HEK293 (cell line): ENCODE data around the gene CHRNA9.

ENCODE experiments used
- CTCF ChIA-PET: fragments of 350-600 bp; formaldehyde crosslinking; extraction: SDS; loops from one replicate; lab custom pipeline; 2021; ENCODE audit warnings: antibody characterized with exemption; lab: Yijun Ruan, JAX
- POLR2A ChIA-PET: fragments of 300-600 bp; formaldehyde crosslinking; extraction: SDS; loops from one replicate; lab custom pipeline; 2020; ENCODE audit warnings: antibody characterized with exemption, inconsistent platforms; lab: Yijun Ruan, JAX
- H3K27ac ChIP-seq: fragments of 200-500 bp; sonication (Bioruptor generic); 2 replicates; pipeline ENCODE4 v1.5.1; 2014; ENCODE audit warnings: low read depth, low read length, control low read depth, inconsistent platforms; ENCODE audit errors: extremely low read depth
- H3K36me3 ChIP-seq, 2 experiments: fragments of 200-500 bp in 1 of 2; sonication (Bioruptor generic) in 1 of 2; 1 replicate in 1 of 2; 2 replicates in 1 of 2; pipeline ENCODE4 v1.5.1; 2014 to 2017; ENCODE audit warnings: inconsistent platforms in 2 of 2, low read length in 2 of 2; ENCODE audit not compliant: control insufficient read depth in 2 of 2, insufficient read depth in 1 of 2
- H3K4me1 ChIP-seq: fragments of 200-500 bp; sonication (Bioruptor generic); 2 replicates; pipeline ENCODE4 v1.5.1; 2014; ENCODE audit warnings: mild to moderate bottlenecking, low read length, inconsistent platforms; ENCODE audit not compliant: control insufficient read depth, insufficient read depth
- H3K4me3 ChIP-seq: 2 replicates; pipeline ENCODE4 v1.5.1; 2011; ENCODE audit warnings: low read depth, mild to moderate bottlenecking, control low read depth, low read length, moderate library complexity
- H3K9me3 ChIP-seq: fragments of 200-500 bp; sonication (Bioruptor generic); 2 replicates; pipeline ENCODE4 v1.5.1; 2014; ENCODE audit warnings: low read depth, low read length, inconsistent platforms; ENCODE audit not compliant: control insufficient read depth, insufficient read depth
- IKZF3 ChIP-seq: fragments of 450-650 bp; IDR thresholded peaks from 2 replicates; pipeline ENCODE4 v1.5.0; 2018; ENCODE audit warnings: missing biosample characterization, mild to moderate bottlenecking, missing genetic modification characterization, moderate library complexity
- KLF1 ChIP-seq: fragments of 450-650 bp; formaldehyde crosslinking; IDR thresholded peaks from 2 replicates; pipeline ENCODE4 v1.5.1; 2016; ENCODE audit warnings: missing biosample characterization, missing genetic modification characterization
- RBAK ChIP-seq: fragments of 450-650 bp; formaldehyde crosslinking; IDR thresholded peaks from 2 replicates; pipeline ENCODE4 v1.5.1; 2016; ENCODE audit warnings: missing biosample characterization, missing genetic modification characterization
- ZFHX2 ChIP-seq: fragments of 450-650 bp; formaldehyde crosslinking; conservative IDR thresholded peaks from 2 replicates; pipeline ENCODE4 v1.5.1; 2016; ENCODE audit warnings: missing biosample characterization, missing genetic modification characterization
- ZNF155 ChIP-seq: fragments of 450-650 bp; formaldehyde crosslinking; IDR thresholded peaks from 2 replicates; pipeline ENCODE4 v1.5.1; 2016; ENCODE audit warnings: missing biosample characterization, missing genetic modification characterization
- ZNF19 ChIP-seq: fragments of 450-650 bp; formaldehyde crosslinking; IDR thresholded peaks from 2 replicates; pipeline ENCODE4; 2016; ENCODE audit warnings: missing biosample characterization, missing genetic modification characterization, low read depth
- ZNF292 ChIP-seq: fragments of 450-650 bp; formaldehyde crosslinking; IDR thresholded peaks from 2 replicates; pipeline ENCODE4 v1.5.1; 2016; ENCODE audit warnings: low read depth, missing biosample characterization, missing genetic modification characterization, borderline replicate concordance
- ZNF341 ChIP-seq: fragments of 450-650 bp; formaldehyde crosslinking; IDR thresholded peaks from 2 replicates; pipeline ENCODE4; 2016; ENCODE audit warnings: low read depth, missing biosample characterization, missing genetic modification characterization
- ZNF354C ChIP-seq: fragments of 450-650 bp; formaldehyde crosslinking; IDR thresholded peaks from 2 replicates; pipeline ENCODE4 v1.5.1; 2016; ENCODE audit warnings: missing biosample characterization, missing genetic modification characterization, low read depth, borderline replicate concordance
- ZNF391 ChIP-seq: fragments of 450-650 bp; formaldehyde crosslinking; IDR thresholded peaks from 2 replicates; pipeline ENCODE4 v1.5.1; 2016; ENCODE audit warnings: low read depth, missing biosample characterization, missing genetic modification characterization, borderline replicate concordance
- ZNF623 ChIP-seq: fragments of 450-650 bp; formaldehyde crosslinking; IDR thresholded peaks from 2 replicates; pipeline ENCODE4 v1.5.1; 2016; ENCODE audit warnings: missing biosample characterization, missing genetic modification characterization
- ZNF701 ChIP-seq: fragments of 450-650 bp; formaldehyde crosslinking; IDR thresholded peaks from 2 replicates; pipeline ENCODE4 v1.5.1; 2016; ENCODE audit warnings: missing biosample characterization, missing genetic modification characterization
- TF ChIP-seq, protein P1 (sequence below): fragments of 450-650 bp; formaldehyde crosslinking; IDR thresholded peaks from 2 replicates; pipeline ENCODE4 v1.5.1; 2016; ENCODE audit warnings: missing biosample characterization, missing genetic modification characterization
- TF ChIP-seq, protein P2 (sequence below): fragments of 450-650 bp; IDR thresholded peaks from 2 replicates; pipeline ENCODE4 v1.5.1; 2018; ENCODE audit warnings: missing biosample characterization, missing genetic modification characterization
- TF ChIP-seq, protein P3 (sequence below): IDR thresholded peaks from 2 replicates; pipeline ENCODE4 v1.6.1; 2011; ENCODE audit warnings: mild to moderate bottlenecking, low read depth, low read length, borderline replicate concordance

Gene CHRNA9

DNA sequence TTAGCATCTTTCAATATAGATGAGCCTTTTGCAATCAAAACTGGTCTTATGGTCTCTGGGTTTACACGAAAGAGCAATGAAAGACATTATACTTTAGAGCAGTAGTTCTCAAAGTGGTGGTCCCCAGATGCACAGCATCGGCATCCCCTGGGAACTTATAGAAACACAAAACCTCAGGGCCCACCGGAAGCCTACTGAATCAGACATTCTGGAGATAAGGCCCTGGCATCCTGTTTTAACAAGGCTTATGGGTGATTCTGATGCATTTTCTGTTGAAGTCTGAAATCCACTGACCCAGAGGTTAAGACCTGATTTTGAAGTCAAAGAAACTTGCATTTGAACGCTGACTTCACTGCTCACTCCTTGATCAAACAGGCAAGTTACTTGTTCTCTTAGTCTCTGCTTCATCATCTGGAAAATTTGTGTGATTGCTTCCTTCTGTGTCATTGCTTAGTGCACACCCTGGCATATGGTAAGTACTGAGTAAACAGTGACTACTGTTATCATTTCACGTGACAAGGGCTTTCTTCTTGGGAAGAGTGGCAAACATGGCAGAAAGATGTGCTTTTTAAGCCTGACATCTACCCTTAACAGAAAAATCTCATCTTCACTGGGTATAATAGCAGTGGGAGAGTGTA lies 14.5 kb downstream of the CHRNA9 start:
- H3K9me3 ChIP-seq: no peaks in the 10 kb centered on the region
- POLR2A ChIA-PET: no interaction called here
- no peak overlapping the region for H3K4me3 ChIP-seq
- TF ChIP-seq ZNF623: no peak
- no peak for TF ChIP-seq ZNF354C (tag by site-specific recombination)
- no peak for TF ChIP-seq RBAK
- TF ChIP-seq ZNF391 (tag by site-specific recombination): no peak
- TF ChIP-seq, all 188 proteins: peak for 0
- no peaks in the 10 kb centered on the region for H3K36me3 ChIP-seq
- no peak overlapping the region for H3K27ac ChIP-seq
- no peaks in the 10 kb centered on the region for H3K4me1 ChIP-seq
- CTCF ChIA-PET: no interaction called here

DNA sequence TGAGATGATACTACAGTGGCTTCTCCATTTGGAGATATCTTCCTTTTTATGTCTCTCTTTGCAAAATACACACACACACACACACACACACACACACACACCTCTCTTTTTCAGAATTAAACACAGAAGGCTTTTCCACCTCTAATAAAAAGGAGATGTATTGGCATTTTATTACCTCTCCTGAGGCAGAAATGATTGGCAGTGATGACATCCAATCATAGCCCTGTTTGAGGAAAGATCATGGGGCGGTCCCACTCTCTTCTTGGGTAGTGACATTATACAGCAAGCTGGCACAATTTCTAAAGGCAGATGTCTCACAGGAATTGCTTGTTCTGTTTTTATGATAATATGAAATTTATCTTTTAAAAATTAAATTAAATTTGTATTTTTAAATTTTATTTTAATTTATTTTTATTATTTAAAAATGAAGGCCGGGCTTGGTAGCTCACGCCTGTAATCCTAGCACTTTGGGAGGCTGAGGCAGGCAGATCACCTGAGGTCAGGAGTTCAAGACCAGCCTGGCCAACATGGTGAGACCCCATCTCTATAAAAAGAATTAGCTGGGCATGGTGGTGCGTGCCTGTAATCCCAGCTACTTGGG lies 15.6 kb downstream of the CHRNA9 start:
- Histone ChIP-seq H3K9me3 (no peaks in the 10 kb centered on the region), H3K36me3 (no peaks in the 10 kb centered on the region), H3K27ac (no peak overlapping the region), H3K4me1 (no peaks in the 10 kb centered on the region), H3K4me3 (no peak overlapping the region)
- TF ChIP-seq KLF1 (tag by site-specific recombination) (no peak), ZNF292 (no peak), ZFHX2 (tag by site-specific recombination) (no peak), ZNF19 (tag by site-specific recombination) (no peak), ZNF155 (tag by site-specific recombination) (no peak), ZNF341 (no peak), ZNF701 (tag by site-specific recombination) (no peak)
- TF ChIP-seq, protein P1, sequence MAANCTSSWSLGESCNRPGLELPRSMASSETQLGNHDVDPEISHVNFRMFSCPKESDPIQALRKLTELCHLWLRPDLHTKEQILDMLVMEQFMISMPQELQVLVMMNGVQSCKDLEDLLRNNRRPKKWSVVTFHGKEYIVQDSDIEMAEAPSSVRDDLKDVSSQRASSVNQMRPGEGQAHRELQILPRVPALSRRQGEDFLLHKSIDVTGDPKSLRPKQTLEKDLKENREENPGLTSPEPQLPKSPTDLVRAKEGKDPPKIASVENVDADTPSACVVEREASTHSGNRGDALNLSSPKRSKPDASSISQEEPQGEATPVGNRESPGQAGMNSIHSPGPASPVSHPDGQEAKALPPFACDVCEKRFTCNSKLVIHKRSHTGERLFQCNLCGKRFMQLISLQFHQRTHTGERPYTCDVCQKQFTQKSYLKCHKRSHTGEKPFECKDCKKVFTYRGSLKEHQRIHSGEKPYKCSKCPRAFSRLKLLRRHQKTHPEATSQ (tag by site-specific recombination): no peak
- TF ChIP-seq, protein P2, sequence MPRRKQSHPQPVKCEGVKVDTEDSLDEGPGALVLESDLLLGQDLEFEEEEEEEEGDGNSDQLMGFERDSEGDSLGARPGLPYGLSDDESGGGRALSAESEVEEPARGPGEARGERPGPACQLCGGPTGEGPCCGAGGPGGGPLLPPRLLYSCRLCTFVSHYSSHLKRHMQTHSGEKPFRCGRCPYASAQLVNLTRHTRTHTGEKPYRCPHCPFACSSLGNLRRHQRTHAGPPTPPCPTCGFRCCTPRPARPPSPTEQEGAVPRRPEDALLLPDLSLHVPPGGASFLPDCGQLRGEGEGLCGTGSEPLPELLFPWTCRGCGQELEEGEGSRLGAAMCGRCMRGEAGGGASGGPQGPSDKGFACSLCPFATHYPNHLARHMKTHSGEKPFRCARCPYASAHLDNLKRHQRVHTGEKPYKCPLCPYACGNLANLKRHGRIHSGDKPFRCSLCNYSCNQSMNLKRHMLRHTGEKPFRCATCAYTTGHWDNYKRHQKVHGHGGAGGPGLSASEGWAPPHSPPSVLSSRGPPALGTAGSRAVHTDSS (tag by site-specific recombination): no peak
- TF ChIP-seq, protein P3, sequence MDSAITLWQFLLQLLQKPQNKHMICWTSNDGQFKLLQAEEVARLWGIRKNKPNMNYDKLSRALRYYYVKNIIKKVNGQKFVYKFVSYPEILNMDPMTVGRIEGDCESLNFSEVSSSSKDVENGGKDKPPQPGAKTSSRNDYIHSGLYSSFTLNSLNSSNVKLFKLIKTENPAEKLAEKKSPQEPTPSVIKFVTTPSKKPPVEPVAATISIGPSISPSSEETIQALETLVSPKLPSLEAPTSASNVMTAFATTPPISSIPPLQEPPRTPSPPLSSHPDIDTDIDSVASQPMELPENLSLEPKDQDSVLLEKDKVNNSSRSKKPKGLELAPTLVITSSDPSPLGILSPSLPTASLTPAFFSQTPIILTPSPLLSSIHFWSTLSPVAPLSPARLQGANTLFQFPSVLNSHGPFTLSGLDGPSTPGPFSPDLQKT: no peak
- ChIA-PET POLR2A (no interaction called here), CTCF (interaction anchor here (0.9 kb wide), 1 partner anchor 11 kb away, joined by 4 read pairs; no protein-coding TSS in a partner anchor)

DNA sequence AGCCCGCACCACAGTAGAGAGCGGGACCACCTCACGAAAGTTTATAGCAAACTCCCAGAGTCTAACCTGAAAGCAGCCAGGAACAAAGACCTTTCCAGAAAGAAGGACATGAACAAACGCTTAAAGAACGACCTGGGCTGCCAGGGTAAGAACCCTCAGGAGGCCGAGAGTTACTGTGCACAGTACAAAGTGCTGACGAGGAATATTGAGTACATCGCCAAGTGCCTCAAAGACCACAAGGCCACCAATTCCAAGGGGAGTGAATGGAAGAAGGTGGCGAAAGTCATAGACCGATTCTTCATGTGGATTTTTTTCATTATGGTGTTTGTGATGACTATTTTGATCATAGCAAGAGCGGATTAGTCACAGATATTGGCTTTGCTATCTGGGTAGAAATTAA lies 19.0 kb downstream of the CHRNA9 start:
- Histone ChIP-seq H3K9me3 (no peaks in the 10 kb centered on the region), H3K4me3 (no peak overlapping the region), H3K27ac (no peak overlapping the region), H3K4me1 (no peaks in the 10 kb centered on the region), H3K36me3 (no peaks in the 10 kb centered on the region)
- CTCF ChIA-PET: no interaction called here
- TF ChIP-seq IKZF3: no peak
- TF ChIP-seq, all 188 proteins: peak for 0
- POLR2A ChIA-PET: no interaction called here
